ENCODE measurements around the gene CTRL. TPM values are rescaled to one million over a fixed set of nuclear protein-coding genes. Genes with fewer than 3 reads are reported as not detected.

CTRL gene
- total RNA-seq, 2 experiments from 2014 or later, result 4.0 to 5.9 TPM

- ChIA-PET POLR2A (interaction anchor here (0.5 to 1.2 kb wide), 5 partner anchors 33 to 314 kb away, joined by 3 to 7 read pairs (median 5); partner anchors contain the start of genes RANBP10 and TSNAXIP1), CTCF (ENCODE audit: unreplicated experiment) (interaction anchor here (0.7 kb wide), 1 partner anchor 7 kb away, joined by 3 read pairs; no protein-coding TSS in a partner anchor)
- peak within 1 kb of the TSS; percentile 90 for H3K4me2 ChIP-seq (ENCODE audit: low read length)
- intact Hi-C loops (cut with micrococcal nuclease; ENCODE audit: unreplicated experiment), result loop anchor here (2.0 kb wide), 1 partner anchor 104 kb away; no protein-coding TSS in a partner anchor
- BruUV-seq (replicated peaks), result TSS peak; percentile 76
- H3K36me3 ChIP-seq (ENCODE audit: insufficient read depth, low read length), result peaks cover 32% of the 10 kb centered on the region
- H3K4me3 ChIP-seq (ENCODE audit: low read depth, low read length, poor library complexity, severe bottlenecking), result peak within 1 kb of the TSS; percentile 74
- peak within 1 kb of the TSS; percentile 48; the same call in 1 of the 2 replicates for H2AFZ ChIP-seq (ENCODE audit: low read length)
- H3K4me1 ChIP-seq (ENCODE audit: insufficient read depth, low read length, poor library complexity, severe bottlenecking), result peaks cover 32% of the 10 kb centered on the region
- DNase-seq (ENCODE audit: low spot score), result peak; percentile 68
- H4K20me1 ChIP-seq (ENCODE audit: insufficient read depth, low read length), result no peaks in the 10 kb centered on the region
- TF ChIP-seq CTCF (conservative IDR thresholded peaks at IDR 0.05; ENCODE audit: low read length), result no peak
- H3K27ac ChIP-seq (ENCODE audit: low read depth, low read length, poor library complexity, severe bottlenecking), result peak within 1 kb of the TSS; percentile 90
- H3K9me2 ChIP-seq (ENCODE audit: insufficient read depth, low read length), result no peaks in the 10 kb centered on the region
- H3K79me2 ChIP-seq (ENCODE audit: insufficient read depth, low read depth, low read length), result peaks cover 4% of the 10 kb centered on the region; the same call in 1 of the 2 replicates
- H3K9me3 ChIP-seq (ENCODE audit: low read length), result no peaks in the 10 kb centered on the region
These were observed 4.6 kb upstream of the CTRL start, which contains the start of gene PSMB10 for GRCh38 chr16:67936124-67936879. Gene PSMB10 (minus strand): TSS chr16:67936850. CDS start chr16:67936749, 101 bp downstream.

DNA sequence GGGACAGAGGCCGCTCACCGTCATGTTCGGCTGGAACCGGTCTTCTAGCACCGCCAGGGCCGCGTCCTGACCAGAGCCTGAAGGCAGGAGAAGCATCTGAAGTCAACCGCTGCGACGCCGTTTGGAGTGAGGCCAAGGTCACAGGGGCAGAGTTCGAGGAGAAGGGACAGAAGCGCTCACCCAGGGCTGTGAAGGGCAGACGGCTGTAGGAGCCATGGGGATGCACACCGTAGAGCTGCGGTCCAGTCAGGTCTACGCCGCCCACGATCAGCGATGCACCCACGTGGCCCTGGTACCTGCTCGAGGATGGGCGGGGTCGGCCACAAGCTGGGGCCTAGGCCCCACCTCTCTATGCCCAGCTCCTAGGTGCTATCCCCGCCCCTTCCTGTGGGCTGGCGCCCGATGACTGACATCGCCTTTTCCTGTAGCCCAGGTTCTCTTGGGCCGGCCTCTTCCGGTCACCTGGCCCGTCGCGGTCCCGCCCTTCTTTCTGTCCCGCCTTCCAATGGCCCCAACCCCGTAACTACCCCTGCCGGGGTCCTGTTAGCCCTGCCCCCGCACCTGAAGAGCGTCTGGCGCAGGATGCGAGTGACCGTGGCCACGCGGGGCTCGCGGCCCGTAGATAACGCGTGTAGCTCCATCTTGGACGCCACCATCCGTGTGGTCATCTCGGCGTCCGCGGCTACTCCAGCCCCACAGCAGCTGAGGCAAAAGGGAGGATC lies 3.9 kb upstream of the CTRL start:
- no peaks in the 10 kb centered on the region for H3K9me2 ChIP-seq (ENCODE audit: insufficient read depth, low read length)
- H3K4me1 ChIP-seq (ENCODE audit: insufficient read depth, low read length, poor library complexity, severe bottlenecking), result peaks cover 31% of the 10 kb centered on the region
- peak overlapping the region; percentile 90 for H3K27ac ChIP-seq (ENCODE audit: low read depth, low read length, poor library complexity, severe bottlenecking)
- peak; percentile 97 for DNase-seq (ENCODE audit: low spot score)
- H3K79me2 ChIP-seq (ENCODE audit: insufficient read depth, low read depth, low read length), result peaks cover 4% of the 10 kb centered on the region; the same call in 1 of the 2 replicates
- no peak for TF ChIP-seq EZH2phosphoT487 (IDR thresholded peaks at IDR 0.05; ENCODE audit: borderline replicate concordance, low read depth, low read length)
- TF ChIP-seq CTCF (conservative IDR thresholded peaks at IDR 0.05; ENCODE audit: low read length), result no peak
- no peaks in the 10 kb centered on the region for H4K20me1 ChIP-seq (ENCODE audit: insufficient read depth, low read length)
- CTCF ChIA-PET (ENCODE audit: unreplicated experiment), result interaction anchor here (0.6 to 1.0 kb wide), 3 partner anchors 8 to 415 kb away, joined by 3 to 4 read pairs (median 3); no protein-coding TSS in a partner anchor
- POLR2A ChIA-PET, result interaction anchor here (0.6 to 1.2 kb wide), 4 partner anchors 32 to 136 kb away, joined by 3 to 6 read pairs (median 4); partner anchors contain the start of genes RANBP10 and TSNAXIP1
- BruUV-seq (replicated peaks), result no TSS peak
- H3K9me3 ChIP-seq (ENCODE audit: low read length), result no peaks in the 10 kb centered on the region
- H3K4me3 ChIP-seq (ENCODE audit: low read depth, low read length, poor library complexity, severe bottlenecking), result peak overlapping the region; percentile 74
- H3K4me2 ChIP-seq (ENCODE audit: low read length), result peak overlapping the region; percentile 90
- peaks cover 32% of the 10 kb centered on the region for H3K36me3 ChIP-seq (ENCODE audit: insufficient read depth, low read length)
- intact Hi-C loops (cut with micrococcal nuclease; ENCODE audit: unreplicated experiment), result loop anchor here (2.0 kb wide), 1 partner anchor 105 kb away; no protein-coding TSS in a partner anchor
- H2AFZ ChIP-seq (ENCODE audit: low read length), result peak overlapping the region; percentile 48; the same call in 1 of the 2 replicates
